IMR-90 (cell line): Measurements from ENCODE around the gene RBM8A. TPM values are rescaled to one million over a fixed set of nuclear protein-coding genes. Genes with fewer than 3 reads are reported as not detected.

Experiments used
- ATAC-seq: fragments of 200-7000 bp; cut with Tn5 transposase; 2 replicates; pipeline ENCODE4 v1.9.1; 2020; ENCODE audit warnings: low read depth, mild to moderate bottlenecking, moderate library complexity
- BruUV-seq: library from RNA; stranded (reverse); fragments of 400-500 nt; replicated peaks from 2 replicates; lab custom pipeline; 2021; lab: Mats Ljungman, UMichigan
- CTCF ChIA-PET: fragments of 300-600 bp; formaldehyde crosslinking; extraction: SDS; loops from one replicate; lab custom pipeline; 2021; ENCODE audit warnings: antibody characterized with exemption; lab: Yijun Ruan, JAX
- POLR2A ChIA-PET: fragments of 300-600 bp; sonication (Branson Sonifier 250); formaldehyde crosslinking; loops from one replicate; lab custom pipeline; 2022; ENCODE audit warnings: antibody characterized with exemption; ENCODE audit not compliant: unreplicated experiment; lab: Charles Lee
- DNase-seq: peaks from one replicate; pipeline ENCODE4 v3.0.0; 2013
- H2AFZ ChIP-seq: replicated peaks from 2 replicates; pipeline ENCODE3; 2013; ENCODE audit warnings: low read length, mild to moderate bottlenecking; ENCODE audit not compliant: poor library complexity
- H2AK5ac ChIP-seq: 2 replicates; pipeline ENCODE4 v1.6.1; 2013; ENCODE audit warnings: low read depth, low read length, inconsistent platforms
- H2AK9ac ChIP-seq: replicated peaks from 2 replicates; pipeline ENCODE3; 2013; ENCODE audit warnings: mild to moderate bottlenecking, low read depth, low read length, moderate library complexity; ENCODE audit not compliant: poor library complexity
- H2BK120ac ChIP-seq: 2 replicates; pipeline ENCODE4 v1.6.1; 2013; ENCODE audit warnings: low read depth, low read length, inconsistent platforms
- H2BK15ac ChIP-seq: 3 replicates; pipeline ENCODE4 v1.6.1; 2013; ENCODE audit warnings: low read depth, low read length, inconsistent platforms
- H2BK20ac ChIP-seq: 2 replicates; pipeline ENCODE4 v1.6.1; 2013; ENCODE audit warnings: low read depth, mild to moderate bottlenecking, inconsistent platforms, low read length, moderate library complexity
- H2BK5ac ChIP-seq: 2 replicates; pipeline ENCODE4 v1.6.1; 2013; ENCODE audit warnings: mild to moderate bottlenecking, low read depth, low read length, inconsistent platforms; ENCODE audit not compliant: poor library complexity, severe bottlenecking
- H3K14ac ChIP-seq: replicated peaks from 2 replicates; pipeline ENCODE4 v1.6.1; 2013; ENCODE audit warnings: low read depth, low read length, inconsistent platforms
- H3K18ac ChIP-seq: 2 replicates; pipeline ENCODE4 v1.6.1; 2013; ENCODE audit warnings: low read depth, low read length, control low read depth
- H3K23ac ChIP-seq: 2 replicates; pipeline ENCODE4 v1.6.1; 2013; ENCODE audit warnings: low read depth, low read length, inconsistent platforms
- H3K27ac ChIP-seq: 2 replicates; pipeline ENCODE4 v1.5.1; 2013; ENCODE audit warnings: mild to moderate bottlenecking, control low read depth, low read length; ENCODE audit not compliant: insufficient read depth
- H3K27me3 ChIP-seq: 2 replicates; pipeline ENCODE4 v1.6.1; 2013; ENCODE audit warnings: low read length; ENCODE audit not compliant: control insufficient read depth, insufficient read depth
- H3K36me3 ChIP-seq: 2 replicates; pipeline ENCODE4 v1.6.1; 2013; ENCODE audit warnings: low read length, mixed read lengths; ENCODE audit not compliant: control insufficient read depth, insufficient read depth
- H3K4ac ChIP-seq: 2 replicates; pipeline ENCODE4 v1.6.1; 2013; ENCODE audit warnings: low read depth, low read length, inconsistent platforms
- H3K4me1 ChIP-seq: 2 replicates; pipeline ENCODE4 v1.6.1; 2013; ENCODE audit warnings: low read length, mixed read lengths; ENCODE audit not compliant: control insufficient read depth, insufficient read depth
- H3K4me2 ChIP-seq: 2 replicates; pipeline ENCODE4 v1.6.1; 2013; ENCODE audit warnings: low read depth, mild to moderate bottlenecking, control low read depth, low read length, moderate library complexity
- H3K4me3 ChIP-seq: 2 replicates; pipeline ENCODE4 v1.5.1; 2013; ENCODE audit warnings: low read depth, mild to moderate bottlenecking, control low read depth, low read length, moderate library complexity; ENCODE audit not compliant: insufficient read depth
- H3K56ac ChIP-seq: 2 replicates; pipeline ENCODE4 v1.6.1; 2013; ENCODE audit warnings: low read length, inconsistent platforms; ENCODE audit not compliant: insufficient read depth; ENCODE audit errors: extremely low read depth
- H3K79me1 ChIP-seq, 2 experiments: 2 replicates each; pipeline ENCODE4 v1.6.1; 2013; ENCODE audit warnings: low read length in 2 of 2, inconsistent platforms in 1 of 2, low read depth in 1 of 2
- H3K9ac ChIP-seq: 2 replicates; pipeline ENCODE4 v1.6.1; 2013; ENCODE audit warnings: low read depth, low read length, control low read depth
- H3K9me1 ChIP-seq: 2 replicates; pipeline ENCODE4 v1.6.1; 2013; ENCODE audit warnings: low read length, inconsistent platforms; ENCODE audit not compliant: insufficient read depth
- H3K9me3 ChIP-seq: 2 replicates; pipeline ENCODE4 v1.6.1; 2013; ENCODE audit warnings: low read length; ENCODE audit not compliant: control insufficient read depth, insufficient read depth
- H4K20me1 ChIP-seq: 2 replicates; pipeline ENCODE4 v1.6.1; 2013; ENCODE audit warnings: low read length, inconsistent platforms; ENCODE audit not compliant: insufficient read depth
- H4K5ac ChIP-seq: 2 replicates; pipeline ENCODE4 v1.6.1; 2013; ENCODE audit warnings: mild to moderate bottlenecking, low read depth, low read length, control low read depth
- H4K8ac ChIP-seq, 2 experiments: 2 replicates each; pipeline ENCODE4 v1.6.1; 2013; ENCODE audit warnings: low read depth in 2 of 2, low read length in 2 of 2, control low read depth in 1 of 2, inconsistent platforms in 1 of 2
- H4K91ac ChIP-seq: 2 replicates; pipeline ENCODE4 v1.6.1; 2013; ENCODE audit warnings: low read depth, low read length, inconsistent platforms; ENCODE audit not compliant: insufficient read depth
- MAFK ChIP-seq: IDR thresholded peaks from 2 replicates; pipeline ENCODE4 v1.6.1; 2012; ENCODE audit warnings: low read depth, low read length, improper control_type of control experiment
- MAZ ChIP-seq: IDR thresholded peaks from 2 replicates; pipeline ENCODE4 v1.6.1; 2012; ENCODE audit warnings: low read depth, mild to moderate bottlenecking, low read length, improper control_type of control experiment, moderate library complexity, borderline replicate concordance
- WGBS, 2 experiments: methylation state at CpG; one replicate each; pipeline versions ENCODE4 v1.1.5 to v1.1.7; 2013; ENCODE audit warnings: missing lambda C conversion rate in 2 of 2; ENCODE audit not compliant: insufficient read length in 1 of 2; ENCODE audit errors: extremely low coverage in 2 of 2; 5-methylcytosine and 5-hydroxymethylcytosine counted together
- dilution Hi-C: fragments of 300-500 bp; cut with HindIII; formaldehyde crosslinking; loops from one replicate; pipeline ENCODE4 v1.14.3; 2018; ENCODE audit warnings: low sequenced_read_pairs; ENCODE audit not compliant: unreplicated experiment
- in situ Hi-C: fragments of 300-500 bp; cut with MboI; formaldehyde crosslinking; loops from 3 replicates; pipeline ENCODE4 v1.14.3; 2019; ENCODE audit warnings: low sequenced_read_pairs, inconsistent platforms, mixed read lengths
- intact Hi-C: fragments of 100-400 bp; cut with micrococcal nuclease; formaldehyde crosslinking; loops from 2 replicates; pipeline ENCODE4 v1.10.0; 2022
- polyA plus RNA-seq, 3 experiments: library from polyadenylated mRNA; depleted of rRNA; stranded (reverse); fragments of >200 nt; gene quantifications; 2 replicates each; pipeline ENCODE4 v1.2.3, GENCODE V29; 2012; ENCODE audit warnings: low replicate concordance in 1 of 3
- total RNA-seq: library from RNA; depleted of rRNA; stranded (reverse); fragments of >200 nt; gene quantifications from 2 replicates; pipeline ENCODE4 v1.2.3, GENCODE V29; 2012

Gene RBM8A
- total and polyA plus RNA-seq, 2 of the 4 experiments (the other 2 are of a cell fraction): 94.1 to 251 TPM

GRCh38 chr1:145942871-145943270 lies 15.6 kb upstream of the RBM8A start:
- Histone ChIP-seq H2AK5ac (no peak overlapping the region), H2BK120ac (no peak overlapping the region), H2AFZ (no peak overlapping the region), H3K27ac (no peak overlapping the region), H2BK20ac (no peak overlapping the region), H4K20me1 (no peaks in the 10 kb centered on the region), H3K4me1 (no peaks in the 10 kb centered on the region), H2AK9ac (no peak overlapping the region), H3K9me1 (no peaks in the 10 kb centered on the region), H3K36me3 (peaks cover 11% of the 10 kb centered on the region), H2BK15ac (no peak overlapping the region), H3K23ac (no peak overlapping the region), H3K18ac (no peak overlapping the region), H3K27me3 (no peaks in the 10 kb centered on the region), H3K79me1 (peaks cover 20 to 29% of the 10 kb centered on the region in 2 experiments), H4K91ac (no peak overlapping the region), H3K9ac (no peak overlapping the region), H3K56ac (no peak overlapping the region), H3K4me2 (no peak overlapping the region), H2BK5ac (no peak overlapping the region), H4K8ac (no peak overlapping the region), H4K5ac (no peak overlapping the region), H3K4ac (no peak overlapping the region), H3K14ac (no peak overlapping the region), H3K9me3 (no peaks in the 10 kb centered on the region), H3K4me3 (no peak overlapping the region)
- ChIA-PET POLR2A (no interaction called here), CTCF (interaction anchor here (0.6 kb wide), 1 partner anchor 9 kb away, joined by 4 read pairs; no protein-coding TSS in a partner anchor)
- peak; percentile 8; the same call in 1 of the 2 replicates for TF ChIP-seq MAFK
- no peak for TF ChIP-seq MAZ
- DNase-seq (no peak), ATAC-seq (no peak)
- BruUV-seq: no TSS peak
- dilution Hi-C loops (no loop called here), intact Hi-C loops (no loop called here), in situ Hi-C loops (no loop called here)
- WGBS, 2 experiments: 87% methylated on average over 6 of the region's 6 CpGs; no CpG with 5 or more reads in 1 of the 2 experiments
